A673 (cell line): ENCODE measurements around the gene CEP41.

Experiments
- CTCF ChIP-seq: fragments of 300-800, 200-600 bp; sonication (generic); conservative IDR thresholded peaks from 2 replicates; pipeline ENCODE4 v1.5.1; 2017; ENCODE audit warnings: low read depth, mild to moderate bottlenecking, antibody characterized with exemption, low read length, moderate library complexity, mixed read lengths
- EZH2 ChIP-seq: fragments of 200-600 bp; sonication (generic); IDR thresholded peaks from 2 replicates; pipeline ENCODE4 v1.6.1; 2017; ENCODE audit warnings: borderline replicate concordance, low read depth, mild to moderate bottlenecking, mixed read lengths, antibody characterized with exemption, low read length; ENCODE audit not compliant: poor library complexity, severe bottlenecking

- TF ChIP-seq CTCF (no peak), EZH2 (no peak)
Measured at GRCh38 chr7:130441408-130441869, 623 bp upstream of the CEP41 start.
